NOMO-1 (cell line): ENCODE data around the gene AKTIP.
"Not testable (repeated sequence)": the region's sequence is repeated elsewhere in the genome, so short reads cannot be mapped to it uniquely, and the experiment has no call there.

Experiments used
- DNase-seq, 2 experiments: peaks; one replicate each; lab custom pipeline; 2025; ENCODE audit not compliant: unreplicated experiment in 2 of 2; lab: John Stamatoyannopoulos, UW

Gene AKTIP

GRCh38 chr16:53517851-53518250 is 14.8 kb upstream of the AKTIP start:
- DNase-seq = no peak

DNA sequence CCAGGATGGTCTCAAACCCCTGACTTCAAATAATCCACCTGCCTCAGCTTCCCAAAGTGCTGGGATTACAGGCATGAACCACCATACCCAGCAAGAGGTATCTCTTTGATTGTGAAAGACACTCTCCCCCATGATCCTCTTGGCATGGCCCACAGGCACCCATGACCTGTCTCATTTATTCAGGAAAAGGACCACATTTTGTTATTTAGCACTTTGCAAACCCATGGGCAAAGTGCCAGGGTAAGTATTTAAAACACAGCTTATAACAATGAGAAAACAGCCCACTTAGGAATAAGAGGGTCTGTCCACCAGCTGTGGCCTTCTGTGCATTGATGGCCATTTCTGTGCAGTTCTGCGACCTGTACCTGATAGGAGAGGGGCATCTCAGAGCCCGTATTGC is 12.8 kb upstream of the AKTIP start:
- no peak for DNase-seq

- DNase-seq = no peak
These were observed 12.2 kb upstream of the AKTIP start for GRCh38 chr16:53515259-53515658.

DNA sequence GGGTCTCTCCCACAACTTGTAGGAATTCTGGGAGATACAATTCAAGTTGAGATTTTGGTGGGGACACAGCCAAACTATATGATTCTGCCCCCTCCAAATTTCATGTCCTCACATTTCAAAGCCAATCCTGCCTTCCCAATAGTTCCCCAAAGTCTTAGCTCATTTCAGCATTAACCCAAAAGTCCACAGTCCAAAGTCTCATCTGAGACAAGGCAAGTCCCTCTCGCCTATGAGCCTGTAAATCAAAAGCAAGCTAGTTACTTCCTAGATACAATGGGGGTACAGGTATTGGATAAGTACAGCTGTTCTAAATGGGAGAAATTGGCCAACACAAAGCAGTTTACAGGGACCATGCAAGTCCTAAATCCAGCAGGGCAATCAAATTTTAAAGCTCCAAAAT is 9.8 kb upstream of the AKTIP start:
- DNase-seq = not testable (repeated sequence)

- DNase-seq = no peak
These were observed 8.6 kb upstream of the AKTIP start for GRCh38 chr16:53511403-53512280.

DNA sequence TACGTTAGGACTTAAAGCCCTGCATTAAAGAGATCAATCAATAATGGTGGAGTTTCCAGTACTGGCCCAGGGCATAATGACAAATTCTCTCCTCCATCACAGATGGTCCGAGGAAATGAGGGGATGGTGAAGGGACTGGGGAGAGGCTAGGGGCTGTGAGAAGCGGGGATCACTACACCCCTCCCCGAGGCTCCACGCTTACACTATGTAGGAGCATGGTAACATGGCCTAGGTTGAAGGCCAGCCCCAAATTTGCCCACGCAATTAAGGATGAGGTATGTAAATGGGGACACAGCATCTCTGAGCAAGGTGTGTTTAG is 8.0 kb upstream of the AKTIP start:
- no peak for DNase-seq

DNA sequence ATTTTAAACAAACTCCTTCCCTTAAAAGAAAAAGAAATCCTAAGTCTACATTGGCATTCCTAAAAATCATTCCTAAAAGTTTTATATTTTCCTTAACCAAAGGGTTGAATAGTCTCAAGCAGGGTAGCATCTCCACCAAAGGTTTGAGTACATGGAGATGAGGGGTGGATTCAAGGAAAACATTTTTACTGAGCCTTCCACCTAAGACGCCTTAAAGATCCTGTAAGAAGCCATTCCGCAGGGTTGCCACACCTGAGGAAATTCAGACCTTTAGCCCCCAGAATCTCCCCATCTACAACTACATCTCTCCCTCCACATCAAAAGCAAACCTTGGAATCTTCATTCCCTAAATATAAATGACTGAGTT is 7.7 kb upstream of the AKTIP start:
- no peak for DNase-seq

GRCh38 chr16:53509906-53510703 is 7.1 kb upstream of the AKTIP start:
- DNase-seq = peak; percentile 5 to 15

GRCh38 chr16:53507464-53508179 is 4.6 kb upstream of the AKTIP start:
- no peak for DNase-seq

- no peak for DNase-seq
These were observed 3.2 kb upstream of the AKTIP start for GRCh38 chr16:53506254-53506653.

DNA sequence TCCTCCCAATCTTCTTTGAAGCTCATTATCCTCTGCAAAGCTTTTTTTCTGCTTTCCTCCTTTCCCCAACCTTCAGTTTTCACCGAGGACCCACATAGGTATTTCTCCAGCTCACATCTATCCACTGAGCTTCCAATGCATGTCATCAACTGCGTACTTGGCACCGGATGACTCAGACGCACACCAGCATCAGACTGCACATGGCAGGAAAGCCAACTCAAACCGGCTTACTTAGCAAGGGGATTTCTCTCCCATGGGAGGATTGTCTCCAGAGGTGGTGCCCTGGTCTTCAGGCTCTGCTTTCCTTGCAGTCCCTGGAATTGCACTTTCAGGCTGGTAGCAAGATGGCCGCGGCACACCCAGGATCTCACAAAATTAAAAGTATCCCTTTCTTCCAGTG is 1.7 kb upstream of the AKTIP start:
- DNase-seq = no peak

DNA sequence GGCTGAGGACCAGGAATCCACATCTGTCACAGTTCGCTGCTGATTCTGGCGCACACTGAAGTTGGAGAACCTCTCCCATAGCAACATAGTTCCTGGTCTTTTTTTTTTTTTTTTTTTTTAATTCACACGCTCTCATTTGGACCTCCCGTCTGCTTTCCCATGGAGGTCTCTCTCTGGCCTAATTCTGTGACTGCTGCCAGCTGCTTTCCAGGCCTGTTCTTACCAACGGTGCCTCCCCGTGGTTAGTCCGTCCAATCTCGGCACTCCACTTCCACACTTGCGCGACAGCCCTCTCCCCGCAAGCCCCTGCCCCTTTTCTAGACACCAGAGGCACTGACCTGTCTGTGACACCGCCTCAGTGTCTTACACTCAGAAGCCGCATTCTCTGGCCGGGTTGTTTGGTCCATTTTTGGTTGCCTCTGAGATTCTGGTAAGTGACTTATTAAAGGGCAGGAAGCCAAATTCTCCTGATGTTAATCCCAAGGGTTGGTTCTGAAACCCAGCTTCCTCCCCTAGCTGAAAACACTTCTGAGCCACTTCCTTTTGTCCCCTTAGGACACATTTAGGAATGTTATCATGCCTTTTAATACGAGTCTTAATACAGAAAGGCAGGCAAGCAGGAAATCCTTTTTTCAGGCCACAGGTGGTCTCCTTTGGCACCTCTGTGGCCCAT is 1.1 kb upstream of the AKTIP start:
- no peak for DNase-seq

- peak; percentile 99 to 100 for DNase-seq
These were observed 388 bp upstream of the AKTIP start for GRCh38 chr16:53503270-53503923.

- peak; percentile 47 to 70 for DNase-seq
These were observed 1.7 kb downstream of the AKTIP start for GRCh38 chr16:53501216-53501859.

GRCh38 chr16:53498984-53499383 is 4.0 kb downstream of the AKTIP start:
- no peak for DNase-seq

- no peak for DNase-seq
These were observed 7.7 kb downstream of the AKTIP start for GRCh38 chr16:53495325-53495724.

- no peak for DNase-seq
These were observed 8.4 kb downstream of the AKTIP start for GRCh38 chr16:53494636-53495035.

DNA sequence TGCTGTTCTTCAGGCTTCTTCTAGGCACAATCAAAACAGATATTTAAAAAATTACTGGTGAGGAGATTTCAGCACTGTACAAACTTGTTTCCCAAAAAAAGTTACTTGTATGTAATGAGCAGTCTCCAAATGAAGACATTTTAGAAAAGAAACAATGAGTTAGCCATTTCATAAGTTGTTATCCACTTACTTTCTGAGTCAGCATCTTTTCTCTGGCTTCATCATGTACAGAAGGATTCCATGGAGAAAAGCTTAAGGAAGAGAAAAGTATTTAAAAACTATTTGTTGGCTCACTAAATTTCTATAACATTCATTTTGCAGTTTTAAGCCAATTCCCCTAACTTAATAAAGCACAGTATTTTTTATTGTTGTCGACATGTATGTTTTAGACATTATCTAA is 10.5 kb downstream of the AKTIP start:
- no peak for DNase-seq

DNA sequence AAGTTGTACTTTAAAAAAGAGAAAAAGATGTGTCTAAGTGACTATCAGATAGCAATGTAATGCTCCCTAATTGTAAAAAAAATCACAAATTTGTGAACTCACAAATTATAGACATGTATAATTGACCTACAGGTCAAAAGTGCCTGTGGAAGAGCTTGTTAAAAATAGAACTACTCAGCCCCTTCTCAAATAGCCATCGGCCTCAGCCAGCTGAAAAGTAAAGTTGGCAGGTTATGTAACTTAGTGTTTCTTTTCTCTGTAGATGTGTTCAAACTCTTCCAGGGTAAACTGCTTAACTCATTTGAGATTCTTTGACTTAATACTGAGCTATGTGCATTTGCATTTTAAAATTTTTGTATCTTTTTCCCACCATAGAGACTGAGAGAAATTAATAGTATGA is 13.3 kb downstream of the AKTIP start:
- no peak for DNase-seq

GRCh38 chr16:53486230-53486629 is 16.8 kb downstream of the AKTIP start:
- no peak for DNase-seq
